Measurements from ENCODE around the gene CTNNBIP1. TPM values are rescaled to one million over a fixed set of nuclear protein-coding genes. Genes with fewer than 3 reads are reported as not detected.

The CTNNBIP1 gene
- total and polyA plus RNA-seq, 2 donors (not counting 3 experiments of a cell fraction or from before 2014, with no cell fraction given) = 26.6 to 31.7 TPM

GRCh38 chr1:9894115-9894514, 16.0 kb downstream of the CTNNBIP1 start:
- H3K9ac ChIP-seq (replicated peaks; ENCODE audit: extremely low read depth, insufficient read depth, low read length) = no peak overlapping the region
- H3K4me3 ChIP-seq (replicated peaks in 1 of 3; ENCODE audit: insufficient read depth in 1 of 3, low read depth in 1 of 3, low read length in 3 of 3) = no peak overlapping the region

More at GRCh38 chr1:9894115-9894514, 16.0 kb downstream of the CTNNBIP1 start:
- no peak overlapping the region for H3K27ac ChIP-seq (ENCODE audit: insufficient read depth, low read depth, low read length)
- FAIRE-seq (no peak), DNase-seq (ENCODE audit: low read depth, low spot score) (no peak)
- H3K4me2 ChIP-seq (ENCODE audit: insufficient read depth, low read length) = no peak overlapping the region
- BruUV-seq (replicated peaks) = no TSS peak
- H3K9me3 ChIP-seq (replicated peaks; ENCODE audit: control insufficient read depth, insufficient read depth, low read length) = no peaks in the 10 kb centered on the region
- dilution Hi-C loops (cut with MboI; ENCODE audit: extremely low pct_ligation_motif_present, low sequenced_read_pairs) (no loop called here), intact Hi-C loops (cut with micrococcal nuclease) (no loop called here)
- H2AFZ ChIP-seq (ENCODE audit: low read depth, low read length) = peak overlapping the region; percentile 5
- H3K9me1 ChIP-seq (replicated peaks; ENCODE audit: control insufficient read depth, extremely low read depth, insufficient read depth, low read length) = no peaks in the 10 kb centered on the region
- TF ChIP-seq CTCF (IDR thresholded peaks at IDR 0.05; ENCODE audit: extremely low read depth in 1 of 2, insufficient read depth in 1 of 2, low read depth in 1 of 2, low read length in 2 of 2) = no peak
- TF ChIP-seq EZH2 (IDR thresholded peaks at IDR 0.05; ENCODE audit: borderline replicate concordance, low read depth, low read length, severe bottlenecking) = no peak
- TF ChIP-seq GATA2 (IDR thresholded peaks at IDR 0.05; ENCODE audit: insufficient read depth, insufficient read length, low read depth, low read length) = no peak
- no peak for TF ChIP-seq FOS (IDR thresholded peaks at IDR 0.05; ENCODE audit: borderline replicate concordance, insufficient read depth, low read length)
- no peak for TF ChIP-seq POLR2A (IDR thresholded peaks at IDR 0.05; ENCODE audit: low read depth, low read length)
- TF ChIP-seq MAX (IDR thresholded peaks at IDR 0.05; ENCODE audit: insufficient read depth, insufficient read length) = no peak
- TF ChIP-seq MYC (IDR thresholded peaks at IDR 0.05; ENCODE audit: low read depth, low read length) = no peak
- TF ChIP-seq POLR2AphosphoS5 (IDR thresholded peaks at IDR 0.05; ENCODE audit: insufficient read depth, low read depth, low read length) = no peak
- no peak for TF ChIP-seq JUN (IDR thresholded peaks at IDR 0.05; ENCODE audit: borderline replicate concordance, insufficient read depth, insufficient read length, low read depth)
- no peaks in the 10 kb centered on the region for H3K79me2 ChIP-seq (ENCODE audit: control insufficient read depth, insufficient read depth, low read length)
- peaks cover 43% of the 10 kb centered on the region for H3K4me1 ChIP-seq (ENCODE audit: control insufficient read depth, extremely low read depth, insufficient read depth, low read length)
- H3K36me3 ChIP-seq (ENCODE audit: control insufficient read depth in 2 of 2, extremely low read depth in 1 of 2, insufficient read depth in 2 of 2, low read length in 2 of 2) = no peaks in the 10 kb centered on the region
- POLR2A ChIA-PET = no interaction called here
- no peaks in the 10 kb centered on the region for H3K27me3 ChIP-seq (ENCODE audit: control insufficient read depth in 2 of 2, insufficient read depth in 2 of 2, low read length in 2 of 2)
- CTCF ChIA-PET = interaction anchor here (0.9 to 4.8 kb wide), 7 partner anchors 9 to 109 kb away, joined by 3 to 29 read pairs (median 4); partner anchors contain the start of genes LZIC and NMNAT1
- no peaks in the 10 kb centered on the region for H4K20me1 ChIP-seq (replicated peaks; ENCODE audit: control insufficient read depth, extremely low read depth, insufficient read depth, low read length)
